Measurements from ENCODE around the gene NYNRIN. TPM values are rescaled to one million over a fixed set of nuclear protein-coding genes. Genes with fewer than 3 reads are reported as not detected.

NYNRIN gene
- total RNA-seq, 1 experiment from 2014 or later, result 3.6 TPM

DNA sequence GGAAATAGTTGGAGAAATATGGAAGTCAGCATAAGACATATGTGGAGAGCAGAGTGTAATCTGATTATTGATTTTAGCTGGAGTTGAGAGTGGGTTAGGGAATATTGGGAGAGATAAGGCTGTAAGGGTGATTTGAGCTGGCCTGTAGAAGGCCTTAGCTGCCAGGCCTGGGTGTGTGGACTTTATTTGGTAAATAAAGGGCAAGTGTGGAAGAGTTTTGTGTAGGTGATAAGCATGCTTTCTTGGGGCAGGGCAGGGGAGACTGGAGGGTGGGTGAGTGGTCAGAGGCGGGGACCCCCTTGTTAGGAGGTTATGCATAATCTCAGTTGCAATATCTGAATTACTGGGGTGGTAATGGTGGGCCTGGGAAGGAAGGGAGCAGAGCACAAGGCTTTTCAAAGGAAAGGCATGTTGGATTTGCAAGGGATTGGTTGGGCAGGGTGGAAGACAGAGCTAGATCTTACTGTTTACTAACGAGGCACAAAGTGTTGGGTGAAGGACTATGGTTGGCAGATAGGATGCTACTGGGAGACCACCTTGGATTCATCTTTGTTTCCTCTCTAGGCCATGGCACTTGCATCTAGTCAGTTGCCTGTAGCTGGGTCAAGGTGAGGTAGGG is 36.5 kb downstream of the NYNRIN start:
- peaks cover 3% of the 10 kb centered on the region; the same call in 1 of the 2 replicates for H3K27me3 ChIP-seq (ENCODE audit: control insufficient read depth, insufficient read depth, low read length)
- DNase-seq, result peak; percentile 7
- H3K36me3 ChIP-seq (replicated peaks; ENCODE audit: control insufficient read depth, insufficient read depth, low read length), result peaks cover 16% of the 10 kb centered on the region
- no peak overlapping the region for H3K4me3 ChIP-seq (ENCODE audit: insufficient read depth, low read depth, low read length)

DNA sequence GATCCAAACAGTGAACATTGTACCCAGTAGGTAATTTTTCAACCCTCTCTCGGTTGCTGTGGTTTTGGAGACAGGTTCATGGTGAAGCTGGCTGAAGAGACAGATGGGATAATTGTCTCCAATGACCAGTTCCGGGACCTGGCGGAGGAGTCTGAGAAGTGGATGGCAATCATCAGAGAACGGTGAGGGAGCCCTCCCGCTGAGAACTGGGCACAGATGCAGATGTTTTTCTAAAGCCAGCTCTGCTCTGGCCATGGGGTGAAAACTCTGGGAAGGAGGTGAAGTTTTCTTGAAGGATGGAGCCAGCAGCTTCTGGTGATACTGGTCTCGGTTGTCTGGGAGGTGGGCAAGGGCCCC is 37.2 kb downstream of the NYNRIN start:
- Histone ChIP-seq H3K4me3 (ENCODE audit: insufficient read depth, low read depth, low read length) (no peak overlapping the region), H3K36me3 (replicated peaks; ENCODE audit: control insufficient read depth, insufficient read depth, low read length) (peaks cover 20% of the 10 kb centered on the region), H3K27me3 (ENCODE audit: control insufficient read depth, insufficient read depth, low read length) (no peaks in the 10 kb centered on the region)
- no peak for DNase-seq

DNA sequence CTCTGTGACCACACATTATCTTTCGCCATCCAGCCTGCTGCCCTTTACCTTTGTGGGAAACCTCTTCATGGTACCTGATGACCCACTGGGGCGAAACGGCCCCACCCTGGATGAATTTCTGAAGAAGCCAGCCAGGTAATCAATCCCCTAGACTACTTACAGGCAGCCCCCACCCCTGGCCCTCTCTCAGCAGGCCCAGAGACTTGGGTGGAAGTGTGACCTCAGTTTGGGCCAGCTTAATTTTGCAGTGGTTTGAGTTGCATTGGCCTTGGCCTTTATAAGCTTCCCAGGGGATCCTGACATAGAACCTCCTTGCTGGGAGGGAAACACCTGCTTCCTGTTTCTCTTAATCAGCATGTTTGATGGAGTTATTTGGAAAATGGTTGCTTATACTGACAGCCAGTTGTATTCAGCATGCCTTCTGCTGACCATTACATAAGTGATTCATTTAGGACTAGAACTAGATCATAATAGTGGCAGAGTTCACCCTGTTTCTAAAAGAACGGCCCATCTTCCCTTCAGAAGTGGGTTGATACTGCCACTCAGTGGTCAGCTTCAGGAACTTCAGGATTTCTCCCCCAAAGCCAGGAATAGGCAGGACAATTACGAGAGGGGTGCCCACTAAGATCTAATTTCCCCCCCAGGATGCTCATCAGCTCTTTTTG is 37.7 kb downstream of the NYNRIN start:
- no peaks in the 10 kb centered on the region for H3K27me3 ChIP-seq (ENCODE audit: control insufficient read depth, insufficient read depth, low read length)
- H3K36me3 ChIP-seq (replicated peaks; ENCODE audit: control insufficient read depth, insufficient read depth, low read length), result peaks cover 20% of the 10 kb centered on the region
- no peak overlapping the region for H3K4me3 ChIP-seq (ENCODE audit: insufficient read depth, low read depth, low read length)
- peak; percentile 88 for DNase-seq

DNA sequence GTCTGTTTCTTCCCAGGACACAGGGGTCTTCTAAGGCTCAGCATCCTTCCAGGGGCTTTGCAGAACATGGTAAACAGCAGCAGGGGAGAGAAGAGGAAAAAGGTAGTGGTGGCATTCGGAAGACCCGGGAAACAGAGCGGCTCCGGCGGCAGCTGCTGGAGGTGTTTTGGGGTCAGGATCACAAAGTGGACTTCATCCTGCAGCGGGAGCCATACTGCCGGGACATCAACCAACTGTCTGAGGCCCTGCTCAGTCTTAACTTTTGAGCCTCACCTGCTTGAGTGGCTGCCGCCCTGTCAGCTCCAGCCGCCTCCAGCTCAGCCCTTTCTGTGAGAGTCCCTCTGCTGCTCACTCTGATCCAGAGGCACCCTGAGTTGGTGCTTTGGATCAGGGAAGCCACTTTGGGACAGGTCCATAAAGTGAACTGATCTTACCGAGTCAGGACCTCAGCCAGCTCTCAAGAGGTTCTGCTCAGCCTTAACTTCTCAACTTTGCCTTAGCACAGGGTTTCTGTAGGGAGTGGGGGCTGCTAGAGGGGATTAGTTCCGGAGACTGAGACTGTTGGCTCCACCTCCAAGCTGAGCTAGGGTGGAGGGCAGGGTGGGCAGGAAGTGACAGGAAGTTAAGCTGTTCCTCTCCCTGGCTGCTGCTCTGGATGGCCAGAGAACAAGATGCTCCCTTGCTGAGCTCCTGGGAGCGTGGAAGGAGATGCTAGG is 38.4 kb downstream of the NYNRIN start:
- Histone ChIP-seq H3K27me3 (ENCODE audit: control insufficient read depth, insufficient read depth, low read length) (no peaks in the 10 kb centered on the region), H3K36me3 (replicated peaks; ENCODE audit: control insufficient read depth, insufficient read depth, low read length) (peaks cover 20% of the 10 kb centered on the region), H3K4me3 (ENCODE audit: insufficient read depth, low read depth, low read length) (no peak overlapping the region)
- DNase-seq, result no peak

DNA sequence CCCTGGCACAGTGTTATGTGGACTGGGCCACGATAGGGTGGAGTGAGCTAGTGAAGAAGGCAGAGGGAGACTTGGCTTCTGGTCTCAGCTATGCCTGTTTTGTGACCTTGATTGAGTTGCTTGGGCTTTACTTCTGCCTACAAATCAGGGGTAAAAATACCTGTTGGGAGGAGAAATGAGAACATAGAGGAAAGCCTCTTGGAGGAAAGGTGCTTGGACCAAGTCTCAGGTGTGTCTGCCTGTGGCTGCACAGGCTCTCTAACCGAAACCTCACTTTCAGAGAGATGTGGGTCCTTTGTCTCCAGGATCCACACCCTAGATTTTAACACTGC is 38.9 kb downstream of the NYNRIN start:
- Histone ChIP-seq H3K4me3 (ENCODE audit: insufficient read depth, low read depth, low read length) (no peak overlapping the region), H3K36me3 (replicated peaks; ENCODE audit: control insufficient read depth, insufficient read depth, low read length) (peaks cover 20% of the 10 kb centered on the region), H3K27me3 (ENCODE audit: control insufficient read depth, insufficient read depth, low read length) (no peaks in the 10 kb centered on the region)
- no peak for DNase-seq

DNA sequence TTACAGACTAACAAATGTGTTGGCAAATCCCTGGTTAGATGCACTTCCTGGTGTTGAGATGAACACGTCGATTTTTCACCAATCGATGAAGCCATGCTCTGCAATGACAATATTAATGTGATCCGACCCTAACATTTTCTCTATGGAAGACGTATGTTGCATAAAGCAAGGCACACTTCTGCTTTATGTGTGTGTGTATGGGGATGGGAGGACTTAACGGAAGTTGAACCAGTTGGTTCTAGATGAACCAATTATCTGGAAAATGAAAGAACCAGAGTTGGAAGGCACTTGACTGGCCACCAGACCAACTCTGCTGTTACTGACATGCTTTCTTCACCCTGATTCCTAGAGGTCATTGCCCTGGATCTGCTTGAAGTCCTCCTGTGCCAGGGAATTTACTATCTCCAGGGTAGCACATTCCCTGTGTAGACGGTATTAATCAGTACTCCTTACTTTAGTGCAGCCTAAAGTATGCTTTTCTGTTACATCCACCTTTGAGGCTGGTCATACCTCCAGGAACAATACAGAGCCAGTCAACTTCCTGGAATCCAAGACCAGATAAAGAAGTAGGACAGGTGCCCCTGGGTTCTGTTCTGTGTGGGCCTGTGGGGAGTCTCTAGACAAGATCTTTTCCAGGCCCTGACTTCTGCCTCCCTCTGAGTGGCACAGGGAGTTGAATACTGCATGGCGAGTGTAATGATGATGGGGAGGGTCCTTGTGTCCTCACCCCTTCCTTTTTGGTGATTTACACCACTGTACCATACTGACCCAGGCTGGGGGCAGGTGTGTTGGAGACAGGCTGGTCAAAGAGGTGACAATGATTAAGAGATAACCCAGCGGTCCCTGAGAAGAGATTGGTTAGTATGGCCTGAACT is 39.7 kb downstream of the NYNRIN start:
- Histone ChIP-seq H3K27me3 (ENCODE audit: control insufficient read depth, insufficient read depth, low read length) (no peaks in the 10 kb centered on the region), H3K4me3 (ENCODE audit: insufficient read depth, low read depth, low read length) (no peak overlapping the region), H3K36me3 (replicated peaks; ENCODE audit: control insufficient read depth, insufficient read depth, low read length) (peaks cover 19% of the 10 kb centered on the region)
- no peak for DNase-seq

DNA sequence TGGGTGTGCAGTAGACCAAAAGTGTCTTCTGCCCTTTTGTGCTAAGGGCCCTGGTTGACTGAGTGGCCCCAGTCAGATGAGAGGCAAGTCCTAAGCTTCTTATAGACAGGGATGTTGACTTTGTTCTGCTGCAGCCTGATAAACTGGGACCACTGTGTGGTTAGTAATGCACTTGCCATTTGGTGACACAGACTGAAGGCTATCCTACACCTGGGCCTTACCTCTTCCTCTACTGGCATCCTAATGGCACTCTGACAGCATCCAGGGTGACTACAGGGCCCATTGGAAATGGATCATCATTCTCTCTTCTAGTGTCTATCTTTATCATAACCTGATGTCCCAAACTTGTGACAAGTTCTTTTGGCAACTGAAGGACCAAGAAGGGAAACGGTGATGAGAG is 40.5 kb downstream of the NYNRIN start:
- H3K36me3 ChIP-seq (replicated peaks; ENCODE audit: control insufficient read depth, insufficient read depth, low read length), result peaks cover 19% of the 10 kb centered on the region
- no peaks in the 10 kb centered on the region for H3K27me3 ChIP-seq (ENCODE audit: control insufficient read depth, insufficient read depth, low read length)
- H3K4me3 ChIP-seq (ENCODE audit: insufficient read depth, low read depth, low read length), result no peak overlapping the region
- no peak for DNase-seq

DNA sequence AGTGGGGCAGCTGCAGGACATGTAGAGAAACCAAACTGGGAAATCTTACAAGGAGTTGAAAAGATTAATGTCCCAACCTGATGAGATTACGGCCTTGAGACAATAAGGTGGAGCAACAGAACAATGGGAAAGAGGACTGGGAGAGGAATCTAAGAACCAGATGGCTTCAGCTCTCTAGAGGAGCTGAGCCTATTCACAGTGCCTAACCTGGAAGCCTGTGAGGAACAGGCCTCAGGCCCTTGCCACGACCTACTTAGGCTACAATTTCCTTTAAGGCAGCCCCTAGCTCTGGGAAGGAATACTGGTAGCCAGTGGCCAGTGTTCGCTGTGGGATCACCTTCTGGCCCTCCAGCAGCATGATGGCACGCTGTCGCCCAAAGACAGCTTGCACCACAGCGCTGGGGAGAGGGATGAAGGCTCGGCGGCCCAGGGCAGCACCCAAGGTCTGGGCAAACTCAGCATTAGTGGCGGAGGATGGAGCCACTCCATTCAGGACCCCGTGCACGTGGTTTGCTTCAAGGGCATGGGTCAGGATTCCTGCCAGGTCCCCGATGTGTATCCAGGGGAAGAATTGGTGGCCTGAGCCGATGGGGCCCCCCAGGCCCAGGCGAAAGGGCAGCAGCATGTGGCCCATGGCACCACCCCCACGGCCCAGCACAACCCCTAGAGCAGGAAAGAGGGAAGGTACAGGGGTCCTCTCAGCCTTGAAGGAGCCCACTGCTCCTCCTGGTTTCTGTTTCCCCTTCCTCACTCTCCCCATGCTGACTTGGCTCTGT is 41.2 kb downstream of the NYNRIN start:
- peaks cover 19% of the 10 kb centered on the region for H3K36me3 ChIP-seq (replicated peaks; ENCODE audit: control insufficient read depth, insufficient read depth, low read length)
- DNase-seq, result no peak
- no peaks in the 10 kb centered on the region for H3K27me3 ChIP-seq (ENCODE audit: control insufficient read depth, insufficient read depth, low read length)
- no peak overlapping the region for H3K4me3 ChIP-seq (ENCODE audit: insufficient read depth, low read depth, low read length)

DNA sequence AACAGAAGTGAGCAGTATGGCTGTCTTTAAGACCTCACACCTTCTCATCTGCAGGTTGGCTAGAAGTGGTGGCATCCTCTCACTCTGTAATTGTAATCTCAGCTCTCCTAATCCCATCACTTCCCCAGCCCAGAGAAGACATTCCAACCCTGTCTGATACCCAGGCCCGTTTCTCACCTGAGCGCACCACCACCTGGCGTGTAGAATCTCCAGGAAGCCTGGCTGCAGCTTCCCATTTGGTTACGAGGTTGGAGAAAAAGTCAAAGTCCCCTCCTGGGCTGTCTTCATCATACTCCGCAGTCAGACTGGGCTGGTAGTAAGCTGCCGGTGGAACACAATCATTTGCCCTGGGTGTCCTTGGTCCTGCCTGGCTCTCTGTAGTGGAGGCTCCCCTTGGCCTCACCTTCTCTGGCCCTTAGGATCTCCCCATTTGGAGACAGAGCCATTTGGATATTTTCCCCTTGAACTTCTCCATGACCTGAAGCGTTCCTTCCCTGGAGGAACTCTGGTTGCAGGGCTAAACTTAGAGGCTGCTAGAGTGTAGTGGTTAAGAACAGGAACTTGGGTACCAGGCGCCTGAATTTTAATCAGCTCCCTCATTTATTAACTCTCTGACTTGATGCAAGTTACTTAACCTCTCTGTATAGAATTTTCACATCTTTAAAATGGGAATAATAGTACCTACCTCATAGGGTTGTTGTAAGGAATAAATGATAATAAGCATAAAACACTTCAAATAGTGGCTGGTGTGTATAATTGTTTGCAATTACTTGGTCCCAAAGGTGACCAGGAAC is 42.0 kb downstream of the NYNRIN start:
- Histone ChIP-seq H3K4me3 (ENCODE audit: insufficient read depth, low read depth, low read length) (no peak overlapping the region), H3K27me3 (ENCODE audit: control insufficient read depth, insufficient read depth, low read length) (no peaks in the 10 kb centered on the region), H3K36me3 (replicated peaks; ENCODE audit: control insufficient read depth, insufficient read depth, low read length) (peaks cover 19% of the 10 kb centered on the region)
- no peak for DNase-seq

DNA sequence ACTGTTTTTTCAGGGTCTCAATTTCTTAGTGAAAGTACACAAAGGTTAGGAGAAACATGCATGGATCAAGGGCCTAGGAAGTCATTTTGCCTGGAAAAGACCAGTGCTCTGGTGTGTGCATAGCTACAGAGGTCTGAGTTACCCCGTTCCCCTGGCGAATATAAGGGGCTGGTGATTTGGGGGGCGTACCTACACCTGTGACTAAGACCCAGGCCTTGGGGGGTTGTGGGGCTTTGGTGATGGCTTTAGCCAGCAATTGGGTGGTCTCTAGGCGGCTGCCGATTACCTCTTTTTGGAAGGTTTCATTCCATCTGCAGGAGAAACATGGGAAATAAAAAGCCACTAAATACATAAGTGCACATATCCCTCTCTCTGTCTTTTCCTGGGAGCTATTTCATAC is 42.7 kb downstream of the NYNRIN start:
- H3K4me3 ChIP-seq (ENCODE audit: insufficient read depth, low read depth, low read length), result peak overlapping the region; percentile 87
- H3K27me3 ChIP-seq (ENCODE audit: control insufficient read depth, insufficient read depth, low read length), result no peaks in the 10 kb centered on the region
- no peak for DNase-seq
- peaks cover 19% of the 10 kb centered on the region for H3K36me3 ChIP-seq (replicated peaks; ENCODE audit: control insufficient read depth, insufficient read depth, low read length)

DNA sequence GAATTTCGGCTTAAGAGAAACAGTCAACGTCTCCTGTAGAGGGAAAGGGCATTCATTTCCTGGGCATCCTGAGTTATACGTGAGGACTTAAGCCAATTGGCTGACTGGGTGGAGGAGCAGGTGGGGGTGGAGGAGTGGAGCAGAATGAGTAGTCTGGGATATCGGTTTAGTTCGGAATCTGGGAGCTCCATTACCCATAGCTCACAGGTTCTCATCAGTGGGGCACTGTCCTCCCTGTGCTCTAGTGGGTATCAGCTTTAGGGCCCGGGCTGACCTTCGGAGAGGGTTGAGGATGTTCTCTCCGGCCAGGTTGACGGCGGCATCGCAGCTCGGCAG is 43.1 kb downstream of the NYNRIN start:
- H3K27me3 ChIP-seq (ENCODE audit: control insufficient read depth, insufficient read depth, low read length), result no peaks in the 10 kb centered on the region
- DNase-seq, result no peak
- peak overlapping the region; percentile 87 for H3K4me3 ChIP-seq (ENCODE audit: insufficient read depth, low read depth, low read length)
- H3K36me3 ChIP-seq (replicated peaks; ENCODE audit: control insufficient read depth, insufficient read depth, low read length), result peaks cover 19% of the 10 kb centered on the region

DNA sequence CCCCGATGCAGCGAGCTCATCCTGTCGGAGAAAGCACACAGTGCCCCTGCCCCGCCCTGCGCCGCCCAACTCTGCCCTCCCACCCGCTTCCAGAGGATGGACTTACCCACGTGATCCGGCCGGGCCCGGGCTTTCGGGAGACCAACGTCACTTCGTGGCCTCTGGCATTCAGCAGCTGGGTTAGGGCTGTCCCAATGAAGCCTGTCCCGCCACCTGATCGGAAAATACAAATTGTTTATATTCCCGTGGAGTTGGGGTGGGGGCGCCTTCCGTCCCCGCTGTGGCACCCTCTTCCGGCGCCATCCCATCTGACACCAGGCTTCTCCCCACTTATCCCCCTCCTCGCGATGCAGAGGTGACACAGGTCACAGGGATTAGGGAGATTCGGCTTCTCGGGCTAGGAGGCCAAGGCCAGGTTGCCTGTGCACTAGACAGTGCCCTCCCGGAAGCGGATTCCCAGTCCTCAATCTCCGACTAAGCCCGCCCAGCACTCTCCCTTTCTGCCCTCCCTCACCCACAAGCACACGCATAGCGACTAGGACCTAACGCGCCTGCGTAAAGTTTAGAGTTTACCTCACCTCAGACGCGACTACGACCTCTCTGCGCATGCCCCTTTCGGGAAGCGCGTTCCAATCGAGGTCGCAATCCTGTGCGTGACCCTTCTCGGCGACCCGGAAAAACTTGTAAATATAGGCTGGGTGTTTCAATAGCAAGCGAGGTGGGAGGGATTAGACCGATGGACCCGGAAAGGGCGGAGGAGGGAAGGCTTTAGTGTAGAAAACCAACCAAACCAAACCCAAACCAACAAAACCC is 43.6 kb downstream of the NYNRIN start, which contains the start of gene SDR39U1:
Gene SDR39U1, minus strand, starts transcription at position 537 of the 813 bp plus-strand sequence. Its CDS starts 7 bp downstream, at position 530.
- DNase-seq, result peak; percentile 95
- H3K36me3 ChIP-seq (replicated peaks; ENCODE audit: control insufficient read depth, insufficient read depth, low read length), result peaks cover 17% of the 10 kb centered on the region
- H3K27me3 ChIP-seq (ENCODE audit: control insufficient read depth, insufficient read depth, low read length), result no peaks in the 10 kb centered on the region
- peak within 1 kb of the TSS; percentile 87 for H3K4me3 ChIP-seq (ENCODE audit: insufficient read depth, low read depth, low read length)
